Measurements from ENCODE around the gene ST8SIA4.

Gene ST8SIA4

DNA sequence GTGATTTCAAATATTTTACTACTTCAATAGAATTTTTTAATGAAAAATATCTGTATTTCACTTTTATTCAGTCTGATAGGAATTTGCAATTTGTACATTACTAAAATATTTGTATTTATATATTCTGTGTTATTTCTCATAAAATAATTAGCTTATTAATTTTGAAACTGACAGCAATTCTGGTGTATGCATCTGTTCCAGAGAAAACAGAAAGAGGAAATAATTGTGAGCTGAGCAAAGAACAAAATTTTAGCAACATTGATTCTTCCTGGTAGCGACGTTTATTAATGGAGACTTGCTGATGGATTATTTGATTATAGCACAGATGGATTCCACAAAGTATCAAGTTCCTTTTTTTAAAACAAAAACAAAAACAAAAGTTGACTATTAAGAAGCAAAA lies 61.0 kb downstream of the ST8SIA4 start:
- TF ChIP-seq RAD21 (IDR thresholded peaks at IDR 0.05; ENCODE audit: low read depth) (no peak), FOXM1 (IDR thresholded peaks at IDR 0.05; ENCODE audit: borderline replicate concordance, low read depth) (no peak), TCF12 (IDR thresholded peaks at IDR 0.05; ENCODE audit: low read depth) (no peak), CREB1 (IDR thresholded peaks at IDR 0.05; ENCODE audit: low read depth) (no peak), REST (IDR thresholded peaks at IDR 0.05; ENCODE audit: low read depth) (no peak), TAF1 (IDR thresholded peaks at IDR 0.05; ENCODE audit: low read depth) (no peak), YY1 (IDR thresholded peaks at IDR 0.05; ENCODE audit: low read depth) (no peak)
- TF ChIP-seq, protein P1, sequence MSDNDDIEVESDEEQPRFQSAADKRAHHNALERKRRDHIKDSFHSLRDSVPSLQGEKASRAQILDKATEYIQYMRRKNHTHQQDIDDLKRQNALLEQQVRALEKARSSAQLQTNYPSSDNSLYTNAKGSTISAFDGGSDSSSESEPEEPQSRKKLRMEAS (IDR thresholded peaks at IDR 0.05): no peak
- TF ChIP-seq, protein P2, sequence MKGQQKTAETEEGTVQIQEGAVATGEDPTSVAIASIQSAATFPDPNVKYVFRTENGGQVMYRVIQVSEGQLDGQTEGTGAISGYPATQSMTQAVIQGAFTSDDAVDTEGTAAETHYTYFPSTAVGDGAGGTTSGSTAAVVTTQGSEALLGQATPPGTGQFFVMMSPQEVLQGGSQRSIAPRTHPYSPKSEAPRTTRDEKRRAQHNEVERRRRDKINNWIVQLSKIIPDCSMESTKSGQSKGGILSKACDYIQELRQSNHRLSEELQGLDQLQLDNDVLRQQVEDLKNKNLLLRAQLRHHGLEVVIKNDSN (IDR thresholded peaks at IDR 0.05): no peak

DNA sequence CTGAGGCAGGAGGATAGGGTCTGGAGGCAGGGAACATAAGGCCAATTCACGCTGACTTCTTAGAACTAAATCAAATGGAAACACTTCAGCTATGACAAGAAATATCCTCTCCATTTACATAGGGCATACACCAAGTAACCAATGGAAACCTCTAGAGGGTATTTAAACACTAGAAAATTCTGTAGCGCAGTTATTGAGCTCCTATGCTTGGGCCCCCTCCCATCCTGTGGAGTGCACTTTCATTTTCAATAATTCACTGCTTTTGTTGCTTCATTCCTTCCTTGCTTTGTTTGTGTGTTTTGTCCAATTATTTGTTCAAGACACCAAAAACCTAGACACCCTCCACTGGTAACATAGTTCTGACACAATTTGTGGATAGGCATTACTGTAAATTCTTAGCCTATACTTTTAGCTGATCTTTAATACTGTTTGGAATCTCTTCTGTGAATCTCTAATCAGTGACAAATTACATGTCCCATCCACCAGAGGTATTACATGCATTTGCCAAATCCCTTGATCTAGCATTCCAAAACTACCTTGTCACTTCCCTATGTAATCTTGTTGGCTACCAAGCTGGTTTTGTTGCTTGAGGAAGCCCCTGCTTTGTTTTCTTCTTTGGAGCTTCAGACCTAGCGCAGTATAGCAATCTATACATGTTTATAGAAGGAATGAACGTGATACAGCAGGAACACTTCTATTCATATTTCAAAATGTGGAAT lies 61.6 kb downstream of the ST8SIA4 start:
- TF ChIP-seq TAF1 (IDR thresholded peaks at IDR 0.05; ENCODE audit: low read depth) (no peak), FOXM1 (IDR thresholded peaks at IDR 0.05; ENCODE audit: borderline replicate concordance, low read depth) (no peak), CREB1 (IDR thresholded peaks at IDR 0.05; ENCODE audit: low read depth) (no peak), RAD21 (IDR thresholded peaks at IDR 0.05; ENCODE audit: low read depth) (no peak), EP300 (IDR thresholded peaks at IDR 0.05; ENCODE audit: borderline replicate concordance) (no peak), ZBTB7A (IDR thresholded peaks at IDR 0.05; ENCODE audit: low read depth) (no peak), REST (IDR thresholded peaks at IDR 0.05; ENCODE audit: low read depth) (no peak), TCF12 (IDR thresholded peaks at IDR 0.05; ENCODE audit: low read depth) (no peak), YY1 (IDR thresholded peaks at IDR 0.05; ENCODE audit: low read depth) (no peak), CEBPB (IDR thresholded peaks at IDR 0.05) (no peak), NFIC (IDR thresholded peaks at IDR 0.05) (no peak), TEAD4 (IDR thresholded peaks at IDR 0.05) (no peak), EGR1 (IDR thresholded peaks at IDR 0.05) (no peak)
- TF ChIP-seq, protein P2 (IDR thresholded peaks at IDR 0.05): no peak
- TF ChIP-seq, protein P1 (IDR thresholded peaks at IDR 0.05): no peak

- TF ChIP-seq, protein P2 (IDR thresholded peaks at IDR 0.05): no peak
- TF ChIP-seq, protein P1 (IDR thresholded peaks at IDR 0.05): no peak
- TF ChIP-seq TEAD4 (IDR thresholded peaks at IDR 0.05): no peak
- TF ChIP-seq NFIC (IDR thresholded peaks at IDR 0.05): no peak
- TF ChIP-seq CEBPB (IDR thresholded peaks at IDR 0.05): no peak
- TF ChIP-seq ZBTB7A (IDR thresholded peaks at IDR 0.05; ENCODE audit: low read depth): no peak
- no peak for TF ChIP-seq EGR1 (IDR thresholded peaks at IDR 0.05)
- no peak for TF ChIP-seq YY1 (IDR thresholded peaks at IDR 0.05; ENCODE audit: low read depth)
- TF ChIP-seq FOXM1 (IDR thresholded peaks at IDR 0.05; ENCODE audit: borderline replicate concordance, low read depth): no peak
- no peak for TF ChIP-seq REST (IDR thresholded peaks at IDR 0.05; ENCODE audit: low read depth)
- TF ChIP-seq TCF12 (IDR thresholded peaks at IDR 0.05; ENCODE audit: low read depth): no peak
- no peak for TF ChIP-seq CREB1 (IDR thresholded peaks at IDR 0.05; ENCODE audit: low read depth)
- no peak for TF ChIP-seq TAF1 (IDR thresholded peaks at IDR 0.05; ENCODE audit: low read depth)
- no peak for TF ChIP-seq RAD21 (IDR thresholded peaks at IDR 0.05; ENCODE audit: low read depth)
Observed at GRCh38 chr5:100840789-100841188, 62.3 kb downstream of the ST8SIA4 start.

Measured in Ishikawa (cell line).